ENCODE data around the gene ATP8A2.

ATP8A2 gene

DNA sequence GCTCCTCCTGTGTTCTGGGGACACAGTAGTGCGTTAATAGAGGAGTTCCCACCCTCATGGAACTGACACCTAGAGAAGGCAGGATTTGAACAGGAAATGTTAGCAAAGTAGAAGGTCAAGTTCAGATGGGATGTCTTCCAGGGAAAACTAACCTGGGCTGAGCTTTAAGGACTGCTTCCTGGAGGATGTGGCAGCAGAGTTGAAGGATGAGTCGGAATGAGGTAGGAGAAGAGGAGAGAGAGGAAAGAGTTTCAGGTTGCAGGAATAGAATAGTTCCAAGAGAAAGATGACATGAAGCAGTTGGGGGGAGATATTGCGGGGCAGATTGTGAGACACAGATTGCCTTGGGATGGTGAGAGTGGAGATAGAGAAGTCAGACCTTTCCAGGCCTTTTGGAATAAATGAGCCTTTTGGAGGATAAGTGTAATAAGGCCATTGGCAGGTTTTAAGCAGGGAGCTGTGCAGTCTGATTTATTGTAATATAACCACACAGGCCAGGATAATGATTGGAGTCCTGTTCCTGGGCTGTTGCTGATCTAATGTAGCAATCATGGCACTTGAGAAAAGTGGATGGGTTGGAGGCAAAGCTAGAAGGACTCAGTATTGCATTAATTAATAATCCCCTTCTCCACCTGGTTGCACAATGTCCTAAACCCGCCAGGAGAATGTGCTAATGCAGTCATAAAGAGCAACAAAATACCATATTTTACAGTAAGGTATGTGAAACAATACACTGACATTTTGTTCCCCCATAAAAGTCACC lies 474.6 kb downstream of the ATP8A2 start:
- no peak overlapping the region for H3K4me3 ChIP-seq (ENCODE audit: low read depth in 1 of 2, low read length in 2 of 2)
- no peaks in the 10 kb centered on the region for H3K36me3 ChIP-seq (ENCODE audit: control insufficient read depth in 1 of 2, insufficient read depth in 2 of 2, low read length in 2 of 2)
- no peaks in the 10 kb centered on the region for H3K9me3 ChIP-seq (ENCODE audit: control insufficient read depth in 1 of 2, low read length in 2 of 2)
- H3K27me3 ChIP-seq (ENCODE audit: low read depth, low read length), result no peaks in the 10 kb centered on the region
- H3K27ac ChIP-seq (ENCODE audit: low read length), result no peak overlapping the region
- H3K4me1 ChIP-seq (ENCODE audit: control insufficient read depth in 1 of 2, insufficient read depth in 2 of 2, low read length in 2 of 2), result no peaks in the 10 kb centered on the region

DNA sequence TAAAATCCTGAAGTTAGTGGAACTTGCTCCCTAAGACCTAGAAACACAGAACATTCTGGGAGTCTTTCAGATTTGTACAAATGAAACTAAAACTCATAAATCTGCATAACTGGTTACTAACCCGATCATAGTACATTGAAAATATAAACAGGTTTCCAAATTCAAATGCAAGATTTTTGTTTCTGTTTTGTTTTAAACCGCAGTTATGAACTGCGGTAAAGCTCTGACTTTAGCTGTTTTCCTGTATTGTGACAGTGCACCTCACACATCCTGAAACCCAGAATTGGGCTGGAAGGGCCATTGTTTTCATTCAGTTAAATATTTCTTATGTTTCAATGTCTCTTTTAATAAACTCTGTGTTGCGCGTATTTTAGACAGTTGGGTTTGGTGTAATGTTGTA lies 475.4 kb downstream of the ATP8A2 start:
- H3K9me3 ChIP-seq (ENCODE audit: control insufficient read depth in 1 of 2, low read length in 2 of 2), result no peaks in the 10 kb centered on the region
- H3K27ac ChIP-seq (ENCODE audit: low read length), result no peak overlapping the region
- H3K27me3 ChIP-seq (ENCODE audit: low read depth, low read length), result no peaks in the 10 kb centered on the region
- no peak overlapping the region for H3K4me3 ChIP-seq (ENCODE audit: low read depth in 1 of 2, low read length in 2 of 2)
- H3K4me1 ChIP-seq (ENCODE audit: control insufficient read depth in 1 of 2, insufficient read depth in 2 of 2, low read length in 2 of 2), result no peaks in the 10 kb centered on the region
- no peaks in the 10 kb centered on the region for H3K36me3 ChIP-seq (ENCODE audit: control insufficient read depth in 1 of 2, insufficient read depth in 2 of 2, low read length in 2 of 2)

DNA sequence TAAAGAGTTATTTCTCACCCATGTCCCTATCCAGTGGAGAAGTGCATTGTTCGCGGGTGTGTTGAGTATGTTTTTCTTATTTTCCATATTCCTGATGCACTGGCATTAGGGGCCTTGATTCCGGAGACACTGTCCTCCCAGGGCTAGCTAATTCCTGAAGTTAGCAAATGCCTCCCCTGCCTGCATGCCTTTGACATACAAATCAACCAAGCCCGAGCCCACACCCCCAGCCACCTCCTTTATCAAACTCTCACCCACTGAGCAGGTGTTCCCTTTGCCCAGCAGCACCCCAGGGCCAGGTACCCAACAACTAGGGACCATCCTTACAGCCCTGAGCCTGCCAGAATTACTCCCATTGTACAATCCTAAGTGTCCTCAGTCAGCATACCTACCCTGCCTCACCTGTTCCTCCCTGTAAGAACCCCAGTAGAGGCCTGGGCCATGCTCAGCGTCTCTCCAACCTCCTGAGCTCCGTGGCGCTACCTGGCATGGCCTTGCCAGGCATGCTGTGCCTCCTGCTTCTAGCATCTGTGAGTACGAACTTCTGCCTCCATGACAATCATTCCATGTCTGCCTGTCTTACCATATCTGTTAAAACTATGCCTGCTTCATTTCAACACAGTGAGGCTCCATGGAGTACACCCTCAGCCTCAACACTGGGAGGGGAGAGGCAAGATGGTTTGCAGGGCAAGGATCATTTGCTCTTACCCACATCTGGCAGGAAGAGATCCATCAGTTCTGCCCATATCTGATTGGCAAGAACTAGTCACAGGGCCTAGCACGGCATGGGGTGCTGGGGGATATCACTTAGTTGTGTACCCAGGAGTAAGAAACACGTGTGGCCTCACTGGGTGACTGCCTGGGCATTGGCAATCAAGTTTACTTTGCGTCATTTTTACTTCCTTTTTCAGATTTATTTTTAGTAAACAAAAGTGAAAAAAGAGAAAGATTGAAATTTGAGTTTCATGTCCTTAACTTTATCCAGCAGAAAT lies 476.2 kb downstream of the ATP8A2 start:
- Histone ChIP-seq H3K4me1 (ENCODE audit: control insufficient read depth in 1 of 2, insufficient read depth in 2 of 2, low read length in 2 of 2) (no peaks in the 10 kb centered on the region), H3K27ac (ENCODE audit: low read length) (no peak overlapping the region), H3K9me3 (ENCODE audit: control insufficient read depth in 1 of 2, low read length in 2 of 2) (no peaks in the 10 kb centered on the region), H3K27me3 (ENCODE audit: low read depth, low read length) (no peaks in the 10 kb centered on the region), H3K4me3 (ENCODE audit: low read depth in 1 of 2, low read length in 2 of 2) (no peak overlapping the region), H3K36me3 (ENCODE audit: control insufficient read depth in 1 of 2, insufficient read depth in 2 of 2, low read length in 2 of 2) (no peaks in the 10 kb centered on the region)

DNA sequence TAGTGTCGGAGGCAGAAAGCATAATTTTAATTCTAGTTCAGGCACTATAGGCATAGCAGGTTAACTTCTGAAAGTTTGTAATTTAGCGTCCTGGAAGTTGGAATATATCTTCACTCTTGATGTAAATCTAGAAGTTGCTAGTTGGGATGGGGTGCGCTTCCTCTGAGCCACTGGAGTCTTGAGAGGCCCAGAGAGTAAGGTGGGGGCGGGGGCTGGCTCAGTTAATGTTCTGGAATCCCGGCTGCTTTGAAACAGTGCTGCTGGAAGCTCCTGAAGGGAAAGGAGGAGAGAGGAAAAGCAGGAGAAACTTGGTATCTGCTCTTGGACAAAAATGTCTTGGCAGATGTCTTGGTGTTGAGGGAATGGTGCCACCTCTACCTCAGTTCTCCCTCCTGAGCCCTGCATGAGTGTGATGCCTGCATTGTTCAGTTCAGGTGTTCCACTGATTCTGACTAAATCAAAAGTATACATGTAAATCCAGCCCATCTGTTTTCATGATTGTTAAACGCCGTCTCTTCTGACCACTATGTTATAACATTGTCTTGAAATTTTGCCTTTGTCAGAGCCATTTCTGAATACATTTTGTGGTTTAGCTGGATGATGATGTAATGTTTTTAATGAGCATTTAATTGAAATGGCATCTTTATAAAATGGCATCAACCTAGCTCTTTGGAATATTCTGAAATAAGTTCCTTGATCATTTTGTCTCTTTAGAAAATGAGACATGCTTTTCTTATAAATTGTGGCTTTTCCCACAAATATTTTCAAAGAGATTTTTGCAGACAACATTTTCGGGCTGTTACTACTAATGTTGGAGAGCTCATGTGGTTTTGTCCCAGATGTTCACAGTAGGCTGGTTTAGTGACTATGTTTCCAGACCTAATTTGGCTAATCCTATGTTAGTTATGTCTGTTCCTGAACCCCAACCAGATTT lies 477.3 kb downstream of the ATP8A2 start:
- no peaks in the 10 kb centered on the region for H3K36me3 ChIP-seq (ENCODE audit: control insufficient read depth in 1 of 2, insufficient read depth in 2 of 2, low read length in 2 of 2)
- H3K9me3 ChIP-seq (ENCODE audit: control insufficient read depth in 1 of 2, low read length in 2 of 2), result no peaks in the 10 kb centered on the region
- no peak overlapping the region for H3K27ac ChIP-seq (ENCODE audit: low read length)
- no peaks in the 10 kb centered on the region for H3K4me1 ChIP-seq (ENCODE audit: control insufficient read depth in 1 of 2, insufficient read depth in 2 of 2, low read length in 2 of 2)
- H3K4me3 ChIP-seq (ENCODE audit: low read depth in 1 of 2, low read length in 2 of 2), result no peak overlapping the region
- H3K27me3 ChIP-seq (ENCODE audit: low read depth, low read length), result no peaks in the 10 kb centered on the region

DNA sequence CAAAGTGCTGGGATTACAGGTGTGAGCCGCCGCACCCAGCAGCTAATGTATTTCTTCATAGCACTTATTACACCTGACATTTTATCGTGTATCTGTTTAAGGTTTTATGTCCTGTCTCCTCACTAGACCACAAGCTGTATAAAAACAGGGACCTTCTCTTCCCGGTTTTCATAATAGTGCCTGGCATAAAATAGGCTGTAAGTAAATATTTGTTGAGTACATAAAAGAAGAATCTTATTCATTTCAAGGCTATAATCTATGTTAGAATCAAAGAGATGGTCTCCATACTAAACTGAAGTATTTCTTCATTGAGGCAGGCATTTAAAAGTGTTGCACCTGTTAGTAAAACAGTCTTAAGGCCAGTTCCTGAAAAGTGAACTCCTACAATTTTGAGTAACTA lies 486.1 kb downstream of the ATP8A2 start:
- no peak overlapping the region for H3K4me3 ChIP-seq (ENCODE audit: low read depth in 1 of 2, low read length in 2 of 2)
- H3K27ac ChIP-seq (ENCODE audit: low read length), result no peak overlapping the region
- no peaks in the 10 kb centered on the region for H3K9me3 ChIP-seq (ENCODE audit: control insufficient read depth in 1 of 2, low read length in 2 of 2)
- no peaks in the 10 kb centered on the region for H3K27me3 ChIP-seq (ENCODE audit: low read depth, low read length)
- no peaks in the 10 kb centered on the region for H3K4me1 ChIP-seq (ENCODE audit: control insufficient read depth in 1 of 2, insufficient read depth in 2 of 2, low read length in 2 of 2)
- no peaks in the 10 kb centered on the region for H3K36me3 ChIP-seq (ENCODE audit: control insufficient read depth in 1 of 2, insufficient read depth in 2 of 2, low read length in 2 of 2)

DNA sequence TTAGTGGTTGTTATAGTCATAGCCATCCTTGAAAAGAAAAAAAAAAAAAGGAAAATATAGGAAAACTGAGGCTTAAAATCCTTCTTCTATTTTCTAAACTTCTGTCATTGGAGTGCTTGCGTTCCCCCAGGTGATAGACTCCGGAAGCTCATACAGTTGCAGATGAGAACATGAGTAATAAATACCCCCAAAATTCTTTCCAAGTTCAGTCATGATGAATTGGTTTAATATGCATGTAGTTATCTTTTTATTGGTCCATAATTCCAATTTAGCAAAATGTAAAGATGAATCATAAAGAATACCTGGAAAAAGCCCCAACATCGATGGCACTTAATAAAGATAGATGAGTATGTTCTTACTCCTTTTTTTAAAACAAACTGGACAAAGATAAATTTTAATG lies 487.8 kb downstream of the ATP8A2 start:
- H3K4me3 ChIP-seq (ENCODE audit: low read depth in 1 of 2, low read length in 2 of 2), result no peak overlapping the region
- no peaks in the 10 kb centered on the region for H3K9me3 ChIP-seq (ENCODE audit: control insufficient read depth in 1 of 2, low read length in 2 of 2)
- no peaks in the 10 kb centered on the region for H3K27me3 ChIP-seq (ENCODE audit: low read depth, low read length)
- no peak overlapping the region for H3K27ac ChIP-seq (ENCODE audit: low read length)
- H3K4me1 ChIP-seq (ENCODE audit: control insufficient read depth in 1 of 2, insufficient read depth in 2 of 2, low read length in 2 of 2), result no peaks in the 10 kb centered on the region
- no peaks in the 10 kb centered on the region for H3K36me3 ChIP-seq (ENCODE audit: control insufficient read depth in 1 of 2, insufficient read depth in 2 of 2, low read length in 2 of 2)

DNA sequence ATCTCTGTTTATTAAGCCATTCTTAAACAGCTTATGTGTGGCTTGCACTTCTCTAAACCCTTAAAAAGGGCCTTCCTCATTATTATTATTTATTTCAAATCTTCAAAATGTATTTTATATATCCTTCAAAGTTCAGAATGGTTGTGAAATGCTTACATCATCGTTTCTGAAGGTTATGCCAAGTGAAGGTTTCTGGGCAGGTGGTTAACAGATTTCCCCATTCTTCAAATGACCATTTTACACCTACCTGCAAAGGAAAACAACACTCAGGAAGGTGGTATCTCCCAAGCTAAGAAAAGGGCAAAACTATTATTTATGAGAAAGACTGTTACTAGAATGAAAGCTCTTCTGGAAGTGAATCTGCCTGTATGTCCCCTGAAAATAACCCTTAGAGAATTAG lies 488.5 kb downstream of the ATP8A2 start:
- Histone ChIP-seq H3K27me3 (ENCODE audit: low read depth, low read length) (no peaks in the 10 kb centered on the region), H3K4me3 (ENCODE audit: low read depth in 1 of 2, low read length in 2 of 2) (no peak overlapping the region), H3K4me1 (ENCODE audit: control insufficient read depth in 1 of 2, insufficient read depth in 2 of 2, low read length in 2 of 2) (no peaks in the 10 kb centered on the region)

DNA sequence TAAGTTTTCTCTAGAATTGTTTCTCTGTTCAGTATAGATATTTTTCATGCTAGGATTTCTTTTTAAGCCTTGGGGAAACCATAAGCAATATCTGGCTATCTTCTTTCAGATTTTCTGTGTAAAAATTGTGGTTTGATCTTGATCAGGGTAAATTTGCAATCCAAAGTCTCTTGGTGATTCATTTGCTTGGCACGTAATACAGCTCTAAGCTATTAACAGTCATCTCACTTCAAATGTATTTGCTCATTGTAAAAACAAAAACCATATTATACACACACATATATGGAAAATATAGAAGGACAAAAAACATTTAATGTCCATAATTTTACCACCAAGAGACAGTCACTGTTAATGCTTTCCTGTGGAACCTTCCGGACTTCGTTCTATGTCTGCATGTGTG lies 489.1 kb downstream of the ATP8A2 start:
- Histone ChIP-seq H3K4me1 (ENCODE audit: control insufficient read depth in 1 of 2, insufficient read depth in 2 of 2, low read length in 2 of 2) (no peaks in the 10 kb centered on the region), H3K27ac (ENCODE audit: low read length) (no peak overlapping the region), H3K9me3 (ENCODE audit: control insufficient read depth in 1 of 2, low read length in 2 of 2) (no peaks in the 10 kb centered on the region), H3K4me3 (ENCODE audit: low read depth in 1 of 2, low read length in 2 of 2) (no peak overlapping the region), H3K27me3 (ENCODE audit: low read depth, low read length) (no peaks in the 10 kb centered on the region), H3K36me3 (ENCODE audit: control insufficient read depth in 1 of 2, insufficient read depth in 2 of 2, low read length in 2 of 2) (no peaks in the 10 kb centered on the region)

More for the DNA sequence above, 488.5 kb downstream of the ATP8A2 start:
- no peak overlapping the region for H3K27ac ChIP-seq (ENCODE audit: low read length)
- no peaks in the 10 kb centered on the region for H3K9me3 ChIP-seq (ENCODE audit: control insufficient read depth in 1 of 2, low read length in 2 of 2)
- H3K36me3 ChIP-seq (ENCODE audit: control insufficient read depth in 1 of 2, insufficient read depth in 2 of 2, low read length in 2 of 2), result no peaks in the 10 kb centered on the region

DNA sequence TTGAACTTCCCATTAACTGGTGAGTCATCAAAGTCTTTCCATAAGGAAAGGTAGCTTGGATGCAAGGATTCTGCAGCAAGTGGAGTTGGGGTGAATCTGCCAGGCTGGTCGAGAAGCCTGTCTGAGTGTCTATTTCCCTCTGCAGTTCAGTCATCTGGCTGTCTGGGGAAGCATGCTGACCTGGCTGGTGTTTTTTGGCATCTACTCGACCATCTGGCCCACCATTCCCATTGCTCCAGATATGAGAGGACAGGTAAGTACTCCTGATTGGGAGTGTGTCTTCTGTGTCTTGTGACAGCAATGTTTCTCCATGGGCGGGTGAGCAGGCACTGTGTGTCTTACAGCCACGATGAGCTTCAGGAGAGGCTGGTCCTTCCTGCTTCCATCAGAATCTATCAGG lies 490.4 kb downstream of the ATP8A2 start:
- no peaks in the 10 kb centered on the region for H3K4me1 ChIP-seq (ENCODE audit: control insufficient read depth in 1 of 2, insufficient read depth in 2 of 2, low read length in 2 of 2)
- H3K9me3 ChIP-seq (ENCODE audit: control insufficient read depth in 1 of 2, low read length in 2 of 2), result no peaks in the 10 kb centered on the region
- no peaks in the 10 kb centered on the region for H3K36me3 ChIP-seq (ENCODE audit: control insufficient read depth in 1 of 2, insufficient read depth in 2 of 2, low read length in 2 of 2)
- no peaks in the 10 kb centered on the region for H3K27me3 ChIP-seq (ENCODE audit: low read depth, low read length)
- no peak overlapping the region for H3K27ac ChIP-seq (ENCODE audit: low read length)
- no peak overlapping the region for H3K4me3 ChIP-seq (ENCODE audit: low read depth in 1 of 2, low read length in 2 of 2)

DNA sequence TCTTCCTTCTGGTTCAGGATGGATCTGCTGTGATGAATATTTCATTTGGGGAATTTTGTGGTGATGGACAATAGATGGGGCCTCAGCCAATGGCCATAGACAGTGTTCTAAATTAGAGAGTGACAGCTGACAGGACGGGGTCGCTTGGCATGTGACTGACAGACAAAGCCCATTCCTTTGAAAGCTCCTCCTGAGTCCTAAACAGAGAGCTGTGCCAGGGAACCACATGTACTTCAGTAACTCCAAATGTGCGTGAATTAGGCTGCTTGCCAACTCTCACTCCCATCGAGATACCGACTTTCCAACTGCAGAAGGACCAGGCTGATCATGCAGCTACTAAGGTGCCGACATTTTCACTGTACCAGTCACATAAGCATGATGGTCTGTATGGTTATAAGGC lies 492.3 kb downstream of the ATP8A2 start:
- Histone ChIP-seq H3K4me1 (ENCODE audit: control insufficient read depth in 1 of 2, insufficient read depth in 2 of 2, low read length in 2 of 2) (no peaks in the 10 kb centered on the region), H3K4me3 (ENCODE audit: low read depth in 1 of 2, low read length in 2 of 2) (no peak overlapping the region), H3K36me3 (ENCODE audit: control insufficient read depth in 1 of 2, insufficient read depth in 2 of 2, low read length in 2 of 2) (no peaks in the 10 kb centered on the region), H3K27ac (ENCODE audit: low read length) (no peak overlapping the region), H3K27me3 (ENCODE audit: low read depth, low read length) (no peaks in the 10 kb centered on the region), H3K9me3 (ENCODE audit: control insufficient read depth in 1 of 2, low read length in 2 of 2) (no peaks in the 10 kb centered on the region)

DNA sequence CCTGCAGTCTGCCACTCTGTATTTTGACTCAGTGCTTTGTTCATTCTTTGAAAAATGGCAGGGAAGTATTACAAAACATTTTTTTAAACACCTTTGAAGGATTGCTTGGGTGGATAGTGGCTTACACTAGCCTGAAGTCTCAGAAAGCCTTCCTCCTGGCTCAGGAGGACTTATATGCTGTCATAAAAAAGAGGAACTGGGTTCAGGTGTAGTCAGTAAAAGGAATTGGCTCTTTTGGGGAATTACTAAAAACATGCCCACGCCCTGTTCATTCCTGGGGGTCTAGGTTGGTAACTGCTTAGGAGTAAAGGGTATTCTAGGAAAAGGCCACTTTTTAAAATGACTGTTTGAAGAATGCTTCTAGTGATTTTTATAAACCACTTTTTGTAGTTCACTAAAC lies 493.2 kb downstream of the ATP8A2 start:
- Histone ChIP-seq H3K36me3 (ENCODE audit: control insufficient read depth in 1 of 2, insufficient read depth in 2 of 2, low read length in 2 of 2) (no peaks in the 10 kb centered on the region), H3K4me1 (ENCODE audit: control insufficient read depth in 1 of 2, insufficient read depth in 2 of 2, low read length in 2 of 2) (no peaks in the 10 kb centered on the region), H3K9me3 (ENCODE audit: control insufficient read depth in 1 of 2, low read length in 2 of 2) (no peaks in the 10 kb centered on the region), H3K27me3 (ENCODE audit: low read depth, low read length) (no peaks in the 10 kb centered on the region), H3K27ac (ENCODE audit: low read length) (no peak overlapping the region), H3K4me3 (ENCODE audit: low read depth in 1 of 2, low read length in 2 of 2) (no peak overlapping the region)

Data from muscle layer of duodenum (tissue), 2 donors.